Naive B cell (primary cell): ENCODE measurements around the gene GIMD1. TPM values are rescaled to one million over a fixed set of nuclear protein-coding genes. Genes with fewer than 3 reads are reported as not detected.
"Not testable (repeated sequence)": the region's sequence is repeated elsewhere in the genome, so short reads cannot be mapped to it uniquely, and the experiment has no call there.

Experiments used
- ATAC-seq, 2 donors: fragments of 150-1000 bp; cut with Tn5 transposase; 2 replicates each; pipeline ENCODE4 v1.10.0; 2021; ENCODE audit warnings: low read depth in 2 of 2, mild to moderate bottlenecking in 2 of 2, moderate library complexity in 2 of 2
- DNase-seq: peaks from one replicate; pipeline ENCODE4 v3.0.0; 2022
- H3K27ac Mint-ChIP-seq, 6 donors: one replicate each; pipeline ENCODE4 v1.8.0; 2020 to 2022; ENCODE audit warnings: mild to moderate bottlenecking in 6 of 6, mixed read lengths in 6 of 6, moderate library complexity in 5 of 6, inconsistent platforms in 2 of 6
- H3K27me3 Mint-ChIP-seq, 3 donors: one replicate each; pipeline ENCODE4 v1.8.0; 2021 to 2022; ENCODE audit warnings: mixed read lengths in 3 of 3, mild to moderate bottlenecking in 1 of 3
- H3K36me3 Mint-ChIP-seq, 2 donors: one replicate each; pipeline ENCODE4 v1.8.0; 2020 to 2022; ENCODE audit warnings: mixed read lengths in 2 of 2, inconsistent platforms in 1 of 2, mild to moderate bottlenecking in 1 of 2
- H3K4me1 Mint-ChIP-seq, 3 donors: one replicate each; pipeline ENCODE4 v1.8.0; 2020 to 2022; ENCODE audit warnings: mixed read lengths in 3 of 3, inconsistent platforms in 1 of 3, mild to moderate bottlenecking in 1 of 3, moderate library complexity in 1 of 3
- H3K4me3 Mint-ChIP-seq, 8 donors: one replicate each; pipeline ENCODE4 v1.8.0; 2020 to 2022; ENCODE audit warnings: mild to moderate bottlenecking in 8 of 8, mixed read lengths in 8 of 8, moderate library complexity in 8 of 8, inconsistent platforms in 2 of 8
- H3K9me3 Mint-ChIP-seq, 7 donors: one replicate each; pipeline ENCODE4 v1.8.0; 2020 to 2022; ENCODE audit warnings: mixed read lengths in 7 of 7, mild to moderate bottlenecking in 5 of 7, inconsistent platforms in 2 of 7, moderate library complexity in 1 of 7
- polyA plus RNA-seq, 6 donors: library from polyadenylated mRNA; unstranded; fragments of 300-500 nt; fragmentation: Illumina TruSeq; gene quantifications; one replicate each; pipeline ENCODE4 v1.2.3, GENCODE V29; 2021; ENCODE audit warnings: low read depth in 6 of 6

Gene GIMD1
- polyA plus RNA-seq, 6 donors from 2014 or later, result not detected

- Mint-ChIP-seq H3K4me1 (peaks cover 27 to 38% (median 34%) of the 10 kb centered on the region in 3 donors), H3K9me3 (peaks cover 6 to 31% (median 10%) of the 10 kb centered on the region in 7 donors), H3K36me3 (peaks cover 56 to 72% of the 10 kb centered on the region in 2 donors), H3K4me3 (peak overlapping the region in 2 of 8 donors; percentile 42 to 43), H3K27me3 (no peaks in the 10 kb centered on the region), H3K27ac (peak overlapping the region in 2 of 6 donors; percentile 11 to 13)
- DNase-seq (no peak), ATAC-seq (no peak)
Measured at GRCh38 chr4:106340774-106341173, 27.8 kb downstream of the GIMD1 start.

- Mint-ChIP-seq H3K4me1 (peaks cover 24 to 38% (median 34%) of the 10 kb centered on the region in 3 donors), H3K36me3 (peaks cover 51 to 77% of the 10 kb centered on the region in 2 donors)
Measured at GRCh38 chr4:106339431-106339830, 29.1 kb downstream of the GIMD1 start.

GRCh38 chr4:106338671-106339070 lies 29.9 kb downstream of the GIMD1 start:
- no peak overlapping the region for H3K27ac Mint-ChIP-seq
- no peak for ATAC-seq
- H3K4me3 Mint-ChIP-seq, result peak overlapping the region in 1 of 8 donors; percentile 67
- DNase-seq, result no peak
- peaks cover 18 to 34% (median 33%) of the 10 kb centered on the region in 3 donors for H3K4me1 Mint-ChIP-seq
- H3K27me3 Mint-ChIP-seq, result no peaks in the 10 kb centered on the region
- peaks cover 48 to 72% of the 10 kb centered on the region in 2 donors for H3K36me3 Mint-ChIP-seq
- H3K9me3 Mint-ChIP-seq, result peaks cover 6 to 31% (median 10%) of the 10 kb centered on the region in 7 donors

More at GRCh38 chr4:106339431-106339830, 29.1 kb downstream of the GIMD1 start:
- no peaks in the 10 kb centered on the region for H3K27me3 Mint-ChIP-seq
- peaks cover 6 to 31% (median 10%) of the 10 kb centered on the region in 7 donors for H3K9me3 Mint-ChIP-seq
- H3K27ac Mint-ChIP-seq, result no peak overlapping the region
- ATAC-seq (no peak), DNase-seq (no peak)
- peak overlapping the region in 2 of 8 donors; percentile 6 to 10 for H3K4me3 Mint-ChIP-seq

- H3K4me1 Mint-ChIP-seq, result peaks cover 18 to 33% (median 31%) of the 10 kb centered on the region in 3 donors
- peaks cover 48 to 72% of the 10 kb centered on the region in 2 donors for H3K36me3 Mint-ChIP-seq
- ATAC-seq (no peak), DNase-seq (no peak)
- H3K27ac Mint-ChIP-seq, result peak overlapping the region in 1 of 6 donors; percentile 3
- H3K27me3 Mint-ChIP-seq, result no peaks in the 10 kb centered on the region
- H3K4me3 Mint-ChIP-seq, result peak overlapping the region in 1 of 8 donors; percentile 20
- H3K9me3 Mint-ChIP-seq, result peaks cover 6 to 31% (median 10%) of the 10 kb centered on the region in 7 donors
Measured at GRCh38 chr4:106337916-106338315, 30.7 kb downstream of the GIMD1 start.

GRCh38 chr4:106336618-106337017 lies 32.0 kb downstream of the GIMD1 start:
- H3K27me3 Mint-ChIP-seq, result no peaks in the 10 kb centered on the region
- no peak overlapping the region for H3K27ac Mint-ChIP-seq
- no peak for ATAC-seq
- DNase-seq, result no peak
- peaks cover 48 to 75% of the 10 kb centered on the region in 2 donors for H3K36me3 Mint-ChIP-seq
- no peak overlapping the region for H3K4me3 Mint-ChIP-seq
- peaks cover 6 to 28% (median 10%) of the 10 kb centered on the region in 7 donors for H3K9me3 Mint-ChIP-seq
- peaks cover 7 to 21% (median 19%) of the 10 kb centered on the region in 3 donors for H3K4me1 Mint-ChIP-seq

GRCh38 chr4:106334741-106335470 lies 33.7 kb downstream of the GIMD1 start:
- H3K36me3 Mint-ChIP-seq, result peaks cover 36 to 67% of the 10 kb centered on the region in 2 donors
- peak overlapping the region in 1 of 8 donors; percentile 33 for H3K4me3 Mint-ChIP-seq
- H3K27ac Mint-ChIP-seq, result peak overlapping the region in 2 of 6 donors; percentile 46 to 79

GRCh38 chr4:106333186-106333585 lies 35.4 kb downstream of the GIMD1 start:
- no peak overlapping the region for H3K4me3 Mint-ChIP-seq
- peaks cover 19 to 54% of the 10 kb centered on the region in 2 donors for H3K36me3 Mint-ChIP-seq
- H3K27ac Mint-ChIP-seq, result no peak overlapping the region
- H3K9me3 Mint-ChIP-seq, result peaks cover 4 to 11% (median 8%) of the 10 kb centered on the region in 7 donors
- H3K27me3 Mint-ChIP-seq, result no peaks in the 10 kb centered on the region
- no peak for ATAC-seq
- H3K4me1 Mint-ChIP-seq, result no peaks in the 10 kb centered on the region
- no peak for DNase-seq

More at GRCh38 chr4:106334741-106335470, 33.7 kb downstream of the GIMD1 start:
- no peaks in the 10 kb centered on the region for H3K27me3 Mint-ChIP-seq
- peaks cover 4 to 19% (median 8%) of the 10 kb centered on the region in 7 donors for H3K9me3 Mint-ChIP-seq
- ATAC-seq, result no peak
- peaks cover 3 to 8% (median 5%) of the 10 kb centered on the region in 3 donors for H3K4me1 Mint-ChIP-seq
- no peak for DNase-seq

GRCh38 chr4:106329041-106329618 lies 39.4 kb downstream of the GIMD1 start:
- Mint-ChIP-seq H3K27ac (peak overlapping the region in 2 of 6 donors; percentile 49 to 53), H3K9me3 (no peaks in the 10 kb centered on the region), H3K4me3 (no peak overlapping the region), H3K36me3 (peaks cover 0 to 31% of the 10 kb centered on the region in 2 donors), H3K4me1 (no peaks in the 10 kb centered on the region), H3K27me3 (no peaks in the 10 kb centered on the region)
- DNase-seq (no peak), ATAC-seq (peak; percentile 59 to 75)

- H3K4me3 Mint-ChIP-seq, result no peak overlapping the region
- peaks cover 0 to 11% of the 10 kb centered on the region in 2 donors for H3K36me3 Mint-ChIP-seq
- no peaks in the 10 kb centered on the region for H3K27me3 Mint-ChIP-seq
- DNase-seq (no peak), ATAC-seq (no peak)
- peaks cover 0 to 2% (median 0%) of the 10 kb centered on the region in 7 donors for H3K9me3 Mint-ChIP-seq
- peaks cover 0 to 11% (median 9%) of the 10 kb centered on the region in 3 donors for H3K4me1 Mint-ChIP-seq
- H3K27ac Mint-ChIP-seq, result no peak overlapping the region
Measured at GRCh38 chr4:106325800-106326199, 42.8 kb downstream of the GIMD1 start.

- Mint-ChIP-seq H3K27ac (peak overlapping the region in 1 of 6 donors; percentile 26), H3K27me3 (no peaks in the 10 kb centered on the region), H3K4me1 (peaks cover 10 to 22% (median 20%) of the 10 kb centered on the region in 3 donors), H3K9me3 (peaks cover 0 to 2% (median 0%) of the 10 kb centered on the region in 7 donors), H3K36me3 (peaks cover 0 to 16% of the 10 kb centered on the region in 2 donors), H3K4me3 (no peak overlapping the region)
- ATAC-seq (no peak), DNase-seq (no peak)
Measured at GRCh38 chr4:106323119-106323518, 45.5 kb downstream of the GIMD1 start.

- Mint-ChIP-seq H3K4me1 (peaks cover 11 to 22% (median 21%) of the 10 kb centered on the region in 3 donors), H3K36me3 (peaks cover 0 to 11% of the 10 kb centered on the region in 2 donors)
- not testable (repeated sequence) for H3K27ac Mint-ChIP-seq, H3K9me3 Mint-ChIP-seq, DNase-seq, H3K4me3 Mint-ChIP-seq, ATAC-seq, H3K27me3 Mint-ChIP-seq
Measured at GRCh38 chr4:106321814-106322213, 46.8 kb downstream of the GIMD1 start.

GRCh38 chr4:106321168-106321567 lies 47.4 kb downstream of the GIMD1 start:
- H3K27me3 Mint-ChIP-seq, H3K9me3 Mint-ChIP-seq, ATAC-seq, H3K4me3 Mint-ChIP-seq, DNase-seq: not testable (repeated sequence)
- Mint-ChIP-seq H3K27ac (peak overlapping the region in 1 of 6 donors; percentile 65), H3K4me1 (peaks cover 11 to 22% (median 21%) of the 10 kb centered on the region in 3 donors), H3K36me3 (peaks cover 0 to 11% of the 10 kb centered on the region in 2 donors)

- no peak for ATAC-seq
Measured at GRCh38 chr4:106320235-106320634, 48.3 kb downstream of the GIMD1 start.

More at GRCh38 chr4:106320235-106320634, 48.3 kb downstream of the GIMD1 start:
- Mint-ChIP-seq H3K27me3 (no peaks in the 10 kb centered on the region), H3K4me3 (no peak overlapping the region), H3K36me3 (peaks cover 0 to 11% of the 10 kb centered on the region in 2 donors), H3K4me1 (peaks cover 14 to 22% (median 21%) of the 10 kb centered on the region in 3 donors), H3K9me3 (peaks cover 0 to 2% (median 0%) of the 10 kb centered on the region in 7 donors), H3K27ac (no peak overlapping the region)
- no peak for DNase-seq
